ENCODE data around the gene NCDN.

NCDN gene

DNA sequence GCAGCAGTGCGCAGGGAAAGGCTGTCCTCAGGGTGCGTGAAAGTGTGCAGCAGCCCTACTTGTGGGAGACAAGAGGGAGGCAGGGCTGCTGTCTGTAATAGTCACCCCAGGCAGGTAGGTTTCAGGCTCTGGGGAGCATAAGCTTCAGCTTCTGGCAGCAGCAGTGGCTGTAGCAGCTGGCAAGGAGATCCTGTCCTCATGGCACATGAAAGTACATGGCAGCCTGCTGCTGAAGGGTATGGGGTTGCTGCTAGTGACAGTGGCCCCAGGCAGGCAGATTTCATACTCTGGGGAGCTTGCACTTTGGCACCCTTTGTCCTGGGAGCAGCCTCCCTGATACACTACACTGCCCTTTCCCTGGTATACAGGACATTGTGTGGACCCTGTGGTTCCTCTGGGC is 26.7 kb upstream of the NCDN start:
- H3K27ac ChIP-seq: no peak overlapping the region
- TF ChIP-seq, protein P1, sequence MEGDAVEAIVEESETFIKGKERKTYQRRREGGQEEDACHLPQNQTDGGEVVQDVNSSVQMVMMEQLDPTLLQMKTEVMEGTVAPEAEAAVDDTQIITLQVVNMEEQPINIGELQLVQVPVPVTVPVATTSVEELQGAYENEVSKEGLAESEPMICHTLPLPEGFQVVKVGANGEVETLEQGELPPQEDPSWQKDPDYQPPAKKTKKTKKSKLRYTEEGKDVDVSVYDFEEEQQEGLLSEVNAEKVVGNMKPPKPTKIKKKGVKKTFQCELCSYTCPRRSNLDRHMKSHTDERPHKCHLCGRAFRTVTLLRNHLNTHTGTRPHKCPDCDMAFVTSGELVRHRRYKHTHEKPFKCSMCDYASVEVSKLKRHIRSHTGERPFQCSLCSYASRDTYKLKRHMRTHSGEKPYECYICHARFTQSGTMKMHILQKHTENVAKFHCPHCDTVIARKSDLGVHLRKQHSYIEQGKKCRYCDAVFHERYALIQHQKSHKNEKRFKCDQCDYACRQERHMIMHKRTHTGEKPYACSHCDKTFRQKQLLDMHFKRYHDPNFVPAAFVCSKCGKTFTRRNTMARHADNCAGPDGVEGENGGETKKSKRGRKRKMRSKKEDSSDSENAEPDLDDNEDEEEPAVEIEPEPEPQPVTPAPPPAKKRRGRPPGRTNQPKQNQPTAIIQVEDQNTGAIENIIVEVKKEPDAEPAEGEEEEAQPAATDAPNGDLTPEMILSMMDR (conservative IDR thresholded peaks at IDR 0.05): no peak
- TF ChIP-seq ZFX (IDR thresholded peaks at IDR 0.05): no peak

DNA sequence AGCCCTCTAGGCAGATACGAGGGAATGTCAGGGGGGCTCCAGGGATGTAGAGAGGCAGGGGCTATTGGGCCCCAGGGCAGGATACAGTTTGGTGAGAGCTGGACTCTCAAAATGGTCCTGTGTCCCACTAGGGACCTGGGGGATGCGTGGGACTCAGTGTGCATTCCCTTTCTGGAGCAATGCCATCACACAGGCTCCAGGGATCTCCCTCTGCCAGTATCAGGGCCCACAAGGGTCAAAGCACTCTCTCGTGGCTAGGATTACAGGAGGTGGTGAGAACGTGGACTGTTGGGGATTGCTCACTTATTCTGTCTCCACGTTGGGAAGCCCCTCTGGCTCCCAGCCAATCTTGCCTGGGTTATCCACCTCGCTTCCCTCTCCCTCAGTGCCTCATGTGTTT is 26.2 kb upstream of the NCDN start:
- no peak overlapping the region for H3K27ac ChIP-seq
- TF ChIP-seq, protein P1 (conservative IDR thresholded peaks at IDR 0.05): no peak
- no peak for TF ChIP-seq ZFX (IDR thresholded peaks at IDR 0.05)

DNA sequence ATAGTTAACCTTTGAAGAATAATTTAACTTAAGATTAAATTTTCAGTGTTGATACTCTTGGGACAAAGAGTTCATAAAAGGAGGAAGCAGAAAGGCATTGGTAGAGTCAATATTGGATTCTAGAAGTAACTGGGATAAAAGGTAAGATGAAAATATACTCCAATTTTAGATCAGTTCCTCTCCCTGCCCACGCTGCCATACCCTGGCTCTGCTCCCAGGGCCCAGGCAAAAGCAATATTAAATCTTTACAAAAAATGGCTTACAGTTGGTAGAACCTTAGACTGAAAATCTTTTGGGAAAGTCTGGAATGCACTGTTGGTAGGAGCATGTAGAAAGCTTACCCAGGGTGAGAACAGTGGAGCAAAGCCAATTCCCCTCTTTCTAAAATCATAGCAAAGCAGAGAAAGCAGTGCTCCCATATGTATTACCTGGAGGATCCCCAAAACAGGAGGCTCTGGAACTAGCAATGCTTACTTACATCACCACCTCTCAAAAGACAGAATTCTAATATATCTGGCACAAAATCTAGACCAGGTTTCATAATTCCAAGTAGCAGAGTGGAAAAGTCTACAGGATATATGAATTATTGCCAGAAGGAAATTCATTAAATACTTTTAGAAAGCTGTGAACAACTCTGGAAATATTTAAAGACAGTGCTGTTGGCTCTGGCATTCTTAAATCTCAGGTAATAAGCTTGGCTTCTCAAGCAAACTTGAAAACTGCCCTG is 24.9 kb upstream of the NCDN start:
- H3K27ac ChIP-seq: no peak overlapping the region
- TF ChIP-seq, protein P1 (conservative IDR thresholded peaks at IDR 0.05): no peak
- no peak for TF ChIP-seq ZFX (IDR thresholded peaks at IDR 0.05)

DNA sequence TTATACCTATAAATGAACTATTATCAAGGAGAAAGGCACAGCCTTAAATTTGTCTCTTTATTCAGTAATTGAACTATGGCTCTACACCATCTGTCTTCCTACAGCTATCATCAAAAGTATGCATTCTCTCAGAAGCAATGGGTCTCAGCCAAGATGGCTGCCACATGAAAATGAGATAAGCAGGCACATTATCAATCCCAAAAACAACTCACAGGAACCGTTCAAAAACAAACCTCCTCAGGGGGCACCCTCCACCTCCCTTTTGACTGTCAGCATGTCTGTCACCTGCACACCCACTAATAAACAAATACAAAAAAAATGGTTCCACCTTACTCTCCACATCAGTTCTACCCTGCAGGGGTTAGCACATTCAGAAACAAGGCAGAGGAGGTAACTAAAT is 24.0 kb upstream of the NCDN start:
- TF ChIP-seq, protein P1 (conservative IDR thresholded peaks at IDR 0.05): no peak
- TF ChIP-seq ZFX (IDR thresholded peaks at IDR 0.05): no peak
- H3K27ac ChIP-seq: no peak overlapping the region

DNA sequence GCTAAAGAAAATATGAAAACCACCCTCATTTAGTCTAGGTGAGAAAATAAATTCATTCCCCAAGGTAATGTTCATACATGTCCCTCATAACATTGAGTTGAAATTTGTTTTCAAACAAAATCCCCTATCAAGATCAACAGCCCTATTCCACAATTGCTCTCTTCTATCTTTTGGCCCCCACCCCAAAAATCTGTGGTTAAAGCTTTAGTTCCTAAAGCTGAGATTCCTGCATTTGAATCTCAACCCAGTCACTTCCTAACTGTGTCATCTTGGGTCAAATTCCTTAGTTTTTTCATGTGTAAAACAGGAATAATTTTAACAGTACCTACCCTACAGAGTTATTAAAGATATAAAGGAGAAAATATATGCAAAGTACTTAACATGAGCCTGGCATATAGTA is 22.4 kb upstream of the NCDN start:
- TF ChIP-seq, protein P1 (conservative IDR thresholded peaks at IDR 0.05): no peak
- TF ChIP-seq ZFX (IDR thresholded peaks at IDR 0.05): no peak
- no peak overlapping the region for H3K27ac ChIP-seq

DNA sequence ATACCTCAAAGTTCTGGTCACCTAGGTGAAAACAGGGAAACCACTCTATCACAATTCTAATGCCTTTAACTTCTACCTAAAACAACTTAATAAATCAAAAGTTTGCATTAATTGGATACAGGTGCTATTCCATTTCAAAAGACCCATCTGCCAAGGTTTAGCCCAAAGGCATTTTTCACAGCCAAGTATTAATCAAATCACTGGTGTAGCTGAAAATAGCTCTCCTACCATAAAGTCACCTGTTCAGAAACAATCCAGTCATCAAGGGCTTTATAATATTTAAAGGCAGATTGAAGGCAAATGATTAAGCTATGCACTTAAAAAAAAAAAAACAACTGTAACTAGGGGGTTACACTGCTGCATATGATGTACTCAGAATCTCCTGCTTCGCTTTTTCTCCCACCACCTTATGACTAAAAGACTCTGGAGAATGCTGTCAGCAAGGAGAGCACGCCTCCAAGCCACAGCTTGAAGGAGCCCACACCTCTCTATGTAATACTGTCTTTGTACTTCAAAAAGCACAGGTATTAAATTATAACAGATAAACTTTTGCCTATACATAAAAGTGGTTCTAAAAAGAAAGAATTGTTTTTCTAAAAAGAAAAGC is 20.9 kb upstream of the NCDN start:
- TF ChIP-seq, protein P1 (conservative IDR thresholded peaks at IDR 0.05): no peak
- TF ChIP-seq ZFX (IDR thresholded peaks at IDR 0.05): no peak
- H3K27ac ChIP-seq: no peak overlapping the region

DNA sequence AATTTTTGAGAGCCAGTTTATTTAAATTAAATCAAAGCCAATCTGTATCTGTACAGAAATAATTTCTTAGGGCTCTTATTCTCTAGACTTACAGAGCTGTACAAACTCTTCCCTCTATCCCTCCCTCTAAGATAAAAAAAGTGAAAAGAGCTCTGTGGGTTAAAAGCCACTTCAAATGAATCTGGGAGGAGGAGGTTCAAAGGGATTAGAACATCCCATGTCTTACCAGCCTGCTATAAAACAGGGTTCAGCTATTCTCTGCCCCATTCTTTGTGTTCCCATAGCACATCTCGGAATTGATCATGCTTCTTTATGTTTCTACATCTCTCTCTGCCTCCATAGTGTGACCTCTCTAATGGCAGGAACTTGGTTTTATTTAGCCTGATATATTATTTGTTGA is 19.8 kb upstream of the NCDN start:
- TF ChIP-seq, protein P1 (conservative IDR thresholded peaks at IDR 0.05): no peak
- no peak for TF ChIP-seq ZFX (IDR thresholded peaks at IDR 0.05)
- H3K27ac ChIP-seq: no peak overlapping the region

Measured in C4-2B (cell line).